Measurements from ENCODE around the gene PCDHGB7. TPM values are rescaled to one million over a fixed set of nuclear protein-coding genes. Genes with fewer than 3 reads are reported as not detected.
"Not testable (repeated sequence)": the region's sequence is repeated elsewhere in the genome, so short reads cannot be mapped to it uniquely, and the experiment has no call there.

Gene PCDHGB7
- polyA plus RNA-seq, 1 of the 3 experiments (the other 2 are of a cell fraction) = 19.1 TPM

- TF ChIP-seq ZBTB33 (IDR thresholded peaks at IDR 0.05; ENCODE audit: borderline replicate concordance, low read depth) (no peak), SMC3 (IDR thresholded peaks at IDR 0.05; ENCODE audit: low read depth, low read length) (no peak)
These were observed 32.8 kb upstream of the PCDHGB7 start (continued) for GRCh38 chr5:141384471-141385267.

- DNase-seq; H3K27me3 ChIP-seq (ENCODE audit: insufficient read depth); H3K9me3 ChIP-seq; H3K4me2 ChIP-seq; H3K79me2 ChIP-seq (ENCODE audit: insufficient read depth); H3F3A ChIP-seq (replicated peaks; ENCODE audit: insufficient read depth); H4K20me1 ChIP-seq (ENCODE audit: insufficient read depth); POLR2A ChIA-PET; H3K27ac ChIP-seq (ENCODE audit: low read depth in 2 of 2, low read length in 1 of 2); H3K9ac ChIP-seq; H2AFZ ChIP-seq (ENCODE audit: low read depth); H3K4me3 ChIP-seq (ENCODE audit: low read depth in 2 of 2, low read length in 1 of 2); H3K9me2 ChIP-seq; H3K4me1 ChIP-seq (ENCODE audit: control insufficient read depth in 1 of 2, insufficient read depth in 2 of 2, low read depth in 1 of 2, low read length in 1 of 2): not testable (repeated sequence)
- CTCF ChIA-PET = interaction anchor here (2.0 kb wide), 1 partner anchor 170 kb away, joined by 5 read pairs; no protein-coding TSS in a partner anchor
- WGBS (ENCODE audit: low lambda C conversion rate) = 80% methylated on average over 21 of the region's 40 CpGs
- TF ChIP-seq CTCF (IDR thresholded peaks at IDR 0.05) = peak; percentile 8; the same call in 1 of the 2 replicates
- peaks cover 0 to 13% of the 10 kb centered on the region in 2 experiments for H3K36me3 ChIP-seq (replicated peaks in 1 of 2; ENCODE audit: control insufficient read depth in 1 of 2, insufficient read depth in 2 of 2, low read length in 1 of 2)
These were observed 29.7 kb upstream of the PCDHGB7 start, which contains the start of gene PCDHGB4 for GRCh38 chr5:141387557-141388311. TSS of gene PCDHGB4 (plus strand) at chr5:141387698. CDS start at chr5:141387885, 187 bp downstream.

- no peak overlapping the region; a peak in 1 of 4 replicates for H3K4me3 ChIP-seq (ENCODE audit: low read depth in 2 of 2, low read length in 1 of 2)
- H3K36me3 ChIP-seq (replicated peaks in 1 of 2; ENCODE audit: control insufficient read depth in 1 of 2, insufficient read depth in 2 of 2, low read length in 1 of 2) = peaks cover 0 to 17% of the 10 kb centered on the region in 2 experiments
- H3F3A ChIP-seq (replicated peaks; ENCODE audit: insufficient read depth) = no peaks in the 10 kb centered on the region
- H3K4me2 ChIP-seq = no peak overlapping the region
- 70% methylated on average over 10 of the region's 10 CpGs for WGBS (ENCODE audit: low lambda C conversion rate)
- H3K79me2 ChIP-seq (ENCODE audit: insufficient read depth) = 0 out of 2 replicates have a peak, but pooled peaks cover 5% of the 10 kb centered on the region
- no peak for DNase-seq
- H3K27ac ChIP-seq (ENCODE audit: low read depth in 2 of 2, low read length in 1 of 2) = no peak overlapping the region
- no peak for TF ChIP-seq MAX (IDR thresholded peaks at IDR 0.05; ENCODE audit: low read depth)
- no peak for TF ChIP-seq EP300 (IDR thresholded peaks at IDR 0.05; ENCODE audit: borderline replicate concordance in 1 of 2, low read depth in 1 of 2, low read length in 1 of 2)
- TF ChIP-seq IRF3 (IDR thresholded peaks at IDR 0.05; ENCODE audit: low read depth, low read length) = no peak
- no peak for TF ChIP-seq ELF1 (IDR thresholded peaks at IDR 0.05)
- TF ChIP-seq USF2 (IDR thresholded peaks at IDR 0.05; ENCODE audit: borderline replicate concordance, low read depth, low read length) = no peak
- TF ChIP-seq JUND (IDR thresholded peaks at IDR 0.05) = no peak
- TF ChIP-seq POLR2AphosphoS5 (IDR thresholded peaks at IDR 0.05; ENCODE audit: low read depth, low read length) = no peak
- no peak for TF ChIP-seq PBX3 (IDR thresholded peaks at IDR 0.05)
- no peak for TF ChIP-seq TAF1 (IDR thresholded peaks at IDR 0.05; ENCODE audit: borderline replicate concordance, low read depth, low read length)
- no peak for TF ChIP-seq USF1 (IDR thresholded peaks at IDR 0.05; ENCODE audit: borderline replicate concordance, low read depth)
- no peak for TF ChIP-seq RXRA (IDR thresholded peaks at IDR 0.05; ENCODE audit: borderline replicate concordance, low read depth)
- peaks cover 6% of the 10 kb centered on the region; the same call in 1 of the 2 replicates for H3K9me3 ChIP-seq
- no peaks in the 10 kb centered on the region for H3K27me3 ChIP-seq (ENCODE audit: insufficient read depth)
- H3K9ac ChIP-seq = no peak overlapping the region
- H4K20me1 ChIP-seq (ENCODE audit: insufficient read depth) = no peaks in the 10 kb centered on the region
- H2AFZ ChIP-seq (ENCODE audit: low read depth) = no peak overlapping the region
- ChIA-PET POLR2A (no interaction called here), CTCF (interaction anchor here (1.1 to 1.4 kb wide), 2 partner anchors 136 to 514 kb away, joined by 3 to 4 read pairs; no protein-coding TSS in a partner anchor)
- H3K4me1 ChIP-seq (ENCODE audit: control insufficient read depth in 1 of 2, insufficient read depth in 2 of 2, low read depth in 1 of 2, low read length in 1 of 2) = no peaks in the 10 kb centered on the region
- H3K9me2 ChIP-seq = no peaks in the 10 kb centered on the region
These were observed 28.8 kb upstream of the PCDHGB7 start for GRCh38 chr5:141388661-141389060.
